NCI-H2196 (cell line): ENCODE data around the gene GMFB.

Experiments
- DNase-seq: peaks from one replicate; lab custom pipeline; 2025; ENCODE audit not compliant: unreplicated experiment; lab: John Stamatoyannopoulos, UW

The GMFB gene

DNA sequence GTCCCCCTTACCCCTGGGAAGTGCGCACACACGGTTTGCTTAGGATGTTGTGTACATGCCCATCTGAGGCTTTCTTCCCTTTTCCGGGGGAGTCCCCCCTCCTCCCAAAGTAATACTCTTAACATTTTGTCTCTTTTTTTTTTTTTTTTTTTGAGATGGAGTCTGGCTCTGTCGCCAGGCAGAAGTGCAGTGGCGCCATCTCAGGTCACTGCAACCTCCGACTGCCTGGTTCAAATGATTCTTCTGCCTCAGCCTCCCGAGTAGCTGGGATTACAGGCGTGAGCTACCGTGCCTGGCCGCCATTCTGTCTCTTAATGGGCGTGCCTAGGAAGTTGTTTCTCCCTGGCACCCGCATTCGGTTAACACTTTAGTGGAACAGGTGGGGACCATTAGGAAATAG, 4.5 kb upstream of the GMFB start:
- DNase-seq: no peak

DNA sequence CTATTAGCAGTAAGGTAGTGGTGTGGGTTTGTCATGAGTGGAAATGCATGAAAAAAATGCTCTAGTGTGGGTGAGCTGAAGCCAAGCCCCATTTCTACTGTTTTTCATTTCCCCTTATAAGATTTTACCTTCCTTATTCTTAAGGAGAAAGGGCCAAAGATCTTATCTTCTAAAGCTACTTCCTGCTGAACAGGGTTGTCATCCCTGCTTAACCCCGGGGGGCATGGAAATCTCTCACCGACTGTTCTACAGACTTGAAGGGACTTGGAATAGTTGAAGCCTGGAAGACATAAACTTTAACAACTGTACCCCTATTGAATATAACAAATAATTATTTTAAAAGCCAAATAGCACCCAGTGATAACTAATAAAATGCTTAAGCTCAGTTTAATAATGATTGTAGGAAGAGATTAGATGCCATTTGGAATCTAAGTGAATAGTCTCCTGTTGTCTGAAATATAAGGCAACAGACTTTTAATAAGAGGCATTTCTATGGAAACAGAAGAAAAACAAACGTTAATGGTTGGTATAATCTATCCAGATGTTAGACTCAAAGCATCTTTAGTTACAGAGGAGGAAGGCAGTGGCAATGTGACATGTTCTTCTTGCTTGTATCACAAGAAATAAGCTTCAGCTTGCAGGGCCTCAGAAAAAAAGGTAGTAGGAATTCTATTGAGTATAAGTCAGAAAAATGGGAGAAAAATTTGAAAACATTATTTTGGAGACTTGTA, 1.8 kb upstream of the GMFB start:
- no peak for DNase-seq

DNA sequence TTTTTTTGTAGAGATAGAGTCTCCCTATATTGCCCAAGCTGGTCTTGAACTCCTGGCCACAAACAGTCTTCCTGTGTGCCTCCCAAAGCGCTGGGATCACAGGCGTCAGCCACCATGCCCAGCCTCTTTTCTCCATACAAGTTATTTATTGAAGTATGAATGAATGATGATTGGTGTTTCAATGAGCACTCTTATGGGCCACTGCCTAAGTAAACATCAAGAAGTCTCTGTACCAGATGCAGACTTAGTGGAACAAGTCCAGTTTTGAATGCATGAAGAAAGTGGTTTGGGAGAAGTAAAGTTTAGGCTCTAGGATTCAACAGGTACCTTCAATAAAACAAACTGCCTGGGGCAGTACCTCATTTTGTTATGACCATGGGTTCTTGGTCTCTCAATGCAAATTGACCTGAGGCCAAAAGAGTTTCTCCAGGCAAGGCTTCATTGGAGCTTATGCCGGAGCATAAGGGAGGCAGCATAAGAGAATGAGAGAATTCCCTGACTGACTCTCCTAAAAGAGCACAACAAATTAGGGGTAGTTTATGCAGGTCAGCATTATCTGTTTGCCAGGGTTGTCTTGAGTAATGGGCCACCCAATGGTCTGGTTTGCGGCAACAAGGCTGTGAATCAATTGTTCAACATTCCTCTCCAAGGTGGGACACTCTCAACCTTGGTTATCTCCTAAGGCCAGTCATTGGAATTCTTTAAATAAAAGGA, 1.1 kb upstream of the GMFB start:
- DNase-seq: no peak

DNA sequence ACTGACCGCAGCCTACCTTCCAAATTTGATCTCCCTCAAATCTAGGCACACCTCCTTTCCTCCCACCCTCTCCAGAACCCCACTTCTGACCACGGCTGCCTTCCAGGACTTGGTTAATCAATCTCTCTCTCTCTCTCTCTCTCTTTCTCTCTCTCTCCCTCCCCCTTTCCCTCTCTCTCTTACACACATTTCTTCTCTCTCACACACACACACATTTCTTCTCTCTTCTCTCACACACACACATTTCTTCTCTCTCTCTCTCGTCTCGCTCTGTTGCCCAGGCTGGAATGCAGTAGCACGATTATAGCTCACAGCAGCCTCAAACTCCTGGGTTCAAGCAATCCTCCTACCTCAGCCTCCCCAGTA, 521 bp upstream of the GMFB start:
- DNase-seq: no peak

DNA sequence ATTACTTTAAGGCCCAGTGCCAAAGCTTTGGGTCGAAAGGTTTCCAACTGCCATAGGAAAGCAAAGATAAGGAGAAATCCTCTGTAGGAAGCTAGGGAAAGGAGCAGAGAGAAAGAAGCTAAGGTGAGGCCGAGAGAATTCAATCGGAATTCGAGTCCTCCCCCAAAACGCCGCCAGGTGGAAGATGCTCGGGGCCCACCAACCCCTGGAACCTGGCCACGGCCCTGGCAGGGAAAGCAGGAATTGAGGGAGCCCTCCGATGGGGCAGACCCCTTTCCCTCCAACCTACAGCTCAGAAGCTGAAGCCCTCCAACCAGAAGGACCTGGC, 498 bp downstream of the GMFB start:
- no peak for DNase-seq

DNA sequence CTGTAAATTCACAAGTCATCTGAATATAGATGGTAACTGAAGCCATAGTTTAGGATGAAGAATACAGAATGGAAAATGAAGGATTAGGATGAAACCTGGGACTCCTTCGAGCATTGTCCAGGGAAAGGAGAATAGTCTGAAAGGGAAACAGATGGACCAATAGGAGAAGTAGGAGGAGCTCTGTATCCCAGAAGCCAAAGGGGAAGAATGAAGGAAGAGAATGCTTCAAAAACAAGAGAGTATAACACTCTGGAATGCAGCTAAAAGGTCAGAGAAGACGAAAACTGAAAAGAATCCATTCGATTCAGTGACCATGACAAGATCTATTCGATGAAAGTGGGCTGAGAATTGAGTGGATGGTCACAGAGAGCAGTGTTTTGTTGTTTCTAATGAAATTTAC, 1.0 kb downstream of the GMFB start:
- peak; percentile 22 for DNase-seq

DNA sequence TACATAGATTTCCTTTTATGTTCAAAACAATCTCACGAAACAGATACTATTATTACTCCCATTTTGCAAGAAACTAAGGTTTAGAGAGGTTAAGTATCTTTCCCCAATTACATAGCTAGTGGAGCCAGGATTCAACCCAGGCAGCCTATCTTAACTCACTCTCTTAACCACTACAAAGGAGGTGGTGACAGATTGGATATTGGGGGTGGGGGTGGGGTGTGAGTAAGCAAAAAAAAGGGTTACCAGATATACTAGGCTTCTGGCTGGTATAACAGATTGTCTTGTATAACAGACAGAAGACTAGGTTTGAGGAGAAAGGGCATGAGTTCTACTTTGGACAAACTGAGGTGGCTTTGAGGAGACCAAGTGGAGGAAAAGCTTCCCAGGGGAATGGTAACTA, 2.1 kb downstream of the GMFB start:
- no peak for DNase-seq

DNA sequence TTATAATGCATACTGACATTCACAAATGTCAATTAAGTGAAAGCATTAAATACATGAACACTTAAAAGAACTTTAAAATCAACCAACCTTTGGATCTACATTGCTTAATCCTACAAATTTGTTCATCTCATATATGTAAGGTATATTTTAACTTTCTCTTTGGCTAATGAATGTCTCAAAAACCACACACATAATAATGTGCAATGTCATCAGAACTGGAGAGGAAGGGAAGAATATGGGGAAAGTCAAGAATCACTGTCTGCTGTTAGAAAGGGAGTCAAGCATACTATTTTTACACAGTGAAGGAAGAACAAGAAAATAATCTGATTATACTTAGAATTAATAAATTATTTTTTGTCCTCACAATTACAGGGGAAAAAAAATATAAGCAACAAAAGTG, 4.9 kb downstream of the GMFB start:
- DNase-seq: no peak

DNA sequence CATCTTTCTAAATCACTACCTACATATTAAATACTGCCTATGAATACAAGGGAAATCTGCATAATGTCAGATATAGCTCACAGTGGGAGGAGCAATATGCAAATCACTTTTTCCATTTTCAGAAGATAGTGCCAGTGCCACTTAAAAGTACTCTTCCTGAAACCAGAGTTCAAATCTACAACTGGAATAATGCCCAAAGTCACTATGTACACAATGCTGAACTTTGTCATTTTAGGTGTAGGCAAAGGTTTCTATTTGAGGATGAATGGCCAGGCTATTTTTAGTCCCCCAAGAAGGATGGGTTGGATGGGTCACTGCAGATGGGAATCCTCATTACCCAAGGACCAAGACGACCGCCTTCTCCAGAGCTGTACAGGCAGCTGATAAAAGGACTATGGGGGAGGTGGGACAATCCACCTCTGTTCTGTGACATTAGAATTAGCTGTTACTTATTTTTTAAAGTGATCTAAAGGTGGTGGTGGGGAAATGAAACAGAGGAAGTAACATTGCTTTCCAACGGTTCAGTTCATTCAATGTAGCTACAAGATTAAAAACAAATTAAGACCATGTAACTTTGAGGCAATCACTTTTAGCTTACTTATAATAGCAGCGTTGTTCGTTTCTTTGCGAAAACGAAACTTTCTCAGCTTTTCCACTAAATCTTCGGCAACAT, 5.6 kb downstream of the GMFB start:
- no peak for DNase-seq

DNA sequence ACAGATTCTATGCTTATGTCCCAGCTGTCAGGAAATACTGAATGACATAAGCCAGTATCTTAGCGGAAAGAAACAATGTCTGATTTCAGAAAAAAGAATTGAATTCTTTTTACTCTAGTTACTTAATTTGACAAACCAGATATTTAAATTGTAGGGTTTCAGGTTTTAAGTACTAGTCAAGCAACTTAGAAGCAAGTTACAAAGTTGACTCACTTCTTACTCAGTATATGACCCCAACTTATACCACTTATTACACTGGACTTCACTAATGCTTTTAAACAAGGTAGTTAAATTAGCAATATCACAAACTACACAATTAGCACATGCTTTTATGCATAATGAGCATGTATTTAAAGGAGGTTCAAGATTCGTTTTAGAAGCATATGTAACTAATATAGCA, 7.1 kb downstream of the GMFB start:
- DNase-seq: no peak

DNA sequence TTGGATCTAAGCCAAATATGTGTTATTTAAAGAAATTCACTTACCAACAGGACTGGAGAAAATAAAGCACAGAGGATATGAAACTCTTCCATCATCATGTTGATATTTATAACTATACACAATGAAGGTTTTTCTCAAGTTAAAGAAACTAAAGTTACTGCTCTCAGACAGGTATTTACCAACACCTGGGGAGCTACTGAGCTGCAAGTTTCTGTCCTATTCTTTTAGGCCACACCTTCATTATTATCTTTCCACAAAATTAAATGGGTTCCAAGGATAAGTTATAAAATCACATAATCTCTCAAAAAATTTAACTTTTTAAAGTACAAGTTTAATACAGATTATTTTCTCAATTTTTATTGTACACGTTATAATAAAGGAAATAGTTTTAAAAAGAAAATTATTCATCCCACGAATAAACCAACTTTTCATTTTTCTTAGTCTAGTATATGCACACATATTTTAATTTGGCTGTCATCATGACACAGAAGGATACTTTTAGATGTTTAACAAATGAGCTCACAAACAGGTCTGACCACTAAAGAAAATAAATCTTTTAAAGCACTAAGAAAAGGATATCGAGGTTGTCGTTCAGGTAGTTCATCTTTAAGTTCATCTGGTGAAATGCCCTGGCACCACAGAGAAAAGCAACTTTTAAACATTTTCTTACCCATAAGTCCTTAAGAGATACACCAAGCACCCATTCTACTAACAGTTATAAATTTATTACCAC, 7.8 kb downstream of the GMFB start:
- no peak for DNase-seq

DNA sequence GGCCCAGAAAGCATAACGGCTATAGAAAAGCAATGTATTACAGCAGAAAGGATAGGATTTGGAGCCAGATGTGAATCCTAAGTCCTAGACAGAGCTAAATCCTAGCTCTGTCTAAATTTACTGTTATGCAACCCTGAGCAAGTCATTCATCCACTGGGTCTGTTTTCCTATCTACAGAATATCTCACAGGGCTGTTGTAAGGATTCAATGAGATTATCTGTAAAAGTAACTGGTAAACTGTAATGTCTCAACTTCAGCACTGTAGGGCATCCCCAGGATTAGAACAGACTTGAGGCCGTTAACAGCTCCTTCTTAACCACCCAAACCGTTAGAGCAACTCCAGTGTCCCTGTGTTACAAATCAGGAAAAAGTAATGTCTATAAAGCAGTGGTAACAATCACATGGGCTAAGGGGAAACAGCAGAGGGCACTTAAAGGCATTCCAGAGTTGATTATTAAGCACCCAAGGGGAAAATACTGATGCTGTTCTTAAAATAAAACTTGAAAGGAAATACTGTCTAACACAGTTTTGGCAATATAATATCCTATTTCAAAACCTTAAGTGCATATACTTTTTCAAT, 10.1 kb downstream of the GMFB start:
- no peak for DNase-seq

DNA sequence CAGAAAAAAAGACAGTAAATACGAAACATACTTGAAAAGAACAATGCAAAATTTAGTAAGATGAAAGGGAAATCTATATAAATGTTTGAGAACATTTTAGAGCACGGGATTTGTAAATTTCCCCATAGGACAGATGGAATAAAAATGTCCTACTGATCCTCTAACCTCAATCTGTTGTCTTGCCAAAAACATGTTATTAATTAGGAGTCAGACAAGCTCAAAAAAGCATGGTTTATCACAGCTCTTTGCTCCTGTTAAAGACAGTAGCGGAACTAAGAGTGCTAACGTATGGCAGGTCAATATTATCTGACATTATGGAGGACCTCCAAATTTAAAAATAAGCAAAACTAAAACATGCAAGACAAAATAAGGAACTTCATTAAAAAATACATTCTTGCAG, 12.9 kb downstream of the GMFB start:
- DNase-seq: no peak

DNA sequence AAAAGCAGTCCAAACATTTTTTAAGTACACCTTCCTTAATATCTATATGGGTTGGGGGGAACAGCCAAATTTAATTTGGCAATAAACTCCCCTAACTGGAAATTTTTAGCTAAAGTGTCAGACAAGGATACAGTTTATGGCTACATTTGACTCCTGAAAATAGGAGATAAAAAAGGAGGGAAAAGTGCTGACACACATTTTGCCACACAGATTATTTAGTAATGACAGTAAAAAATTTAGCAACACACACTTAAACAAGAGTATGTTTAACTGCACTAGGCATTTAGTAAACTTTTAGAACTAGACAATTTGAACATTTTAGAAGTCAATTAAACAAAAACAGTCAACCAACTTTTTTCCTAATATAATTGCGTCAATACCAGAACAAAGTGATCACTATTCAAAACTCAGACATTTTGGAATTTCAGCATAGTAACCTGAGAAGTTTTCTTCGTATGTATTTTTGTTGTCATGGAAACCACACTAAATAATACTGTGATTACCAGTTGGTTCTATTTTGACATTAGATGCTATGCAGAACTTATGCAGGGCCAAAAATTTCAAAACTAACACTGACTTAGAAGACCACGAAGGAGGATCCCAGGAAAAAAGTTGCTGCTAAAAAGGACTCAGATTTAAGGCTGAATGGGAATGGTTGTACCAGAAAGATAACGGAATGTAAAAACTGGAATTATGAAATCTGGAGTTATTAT, 13.4 kb downstream of the GMFB start:
- no peak for DNase-seq

DNA sequence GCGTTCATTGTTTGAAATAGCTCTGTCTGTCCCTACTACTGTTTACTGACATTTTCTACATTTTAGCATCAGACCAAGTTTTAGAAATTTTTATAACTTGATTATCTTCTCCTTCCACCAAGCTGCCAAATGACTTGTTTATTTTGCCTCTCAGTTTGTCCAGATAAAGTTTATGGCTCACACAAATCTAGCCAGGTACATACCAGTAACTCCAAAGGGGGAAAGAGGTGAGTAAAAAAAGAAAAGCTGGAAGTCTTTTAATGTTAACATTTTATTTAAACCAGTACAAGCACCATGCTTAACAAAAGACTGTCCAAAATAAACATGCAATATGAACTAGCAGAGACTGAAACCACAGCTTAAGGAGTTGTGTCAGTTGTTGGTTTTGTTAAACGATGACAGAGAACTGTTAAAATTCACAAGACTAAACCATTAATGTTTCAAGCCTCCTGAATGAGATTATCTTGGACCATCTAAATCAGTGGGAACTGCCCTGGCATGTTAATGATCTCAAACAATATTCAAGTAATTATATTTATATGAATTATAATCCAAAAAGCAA, 14.5 kb downstream of the GMFB start:
- no peak for DNase-seq

DNA sequence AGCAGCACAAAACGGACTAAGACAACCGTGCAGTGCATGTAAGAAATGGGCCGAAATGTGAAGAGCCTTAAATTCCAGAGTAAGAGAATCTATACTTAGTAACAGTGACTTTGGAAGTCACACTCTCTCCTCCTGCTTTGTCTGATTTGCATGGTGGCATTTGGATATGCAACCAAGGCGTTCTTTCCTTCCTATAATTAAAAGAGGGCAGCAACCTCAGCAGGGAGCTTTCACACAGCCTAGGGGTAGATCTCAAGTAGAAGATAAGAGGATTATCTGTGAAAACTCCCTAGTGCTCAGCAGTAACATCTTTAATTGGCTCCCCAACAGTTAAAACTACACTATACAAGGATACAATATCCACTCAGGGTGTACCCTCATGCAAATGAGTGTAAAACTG, 16.5 kb downstream of the GMFB start:
- DNase-seq: no peak

DNA sequence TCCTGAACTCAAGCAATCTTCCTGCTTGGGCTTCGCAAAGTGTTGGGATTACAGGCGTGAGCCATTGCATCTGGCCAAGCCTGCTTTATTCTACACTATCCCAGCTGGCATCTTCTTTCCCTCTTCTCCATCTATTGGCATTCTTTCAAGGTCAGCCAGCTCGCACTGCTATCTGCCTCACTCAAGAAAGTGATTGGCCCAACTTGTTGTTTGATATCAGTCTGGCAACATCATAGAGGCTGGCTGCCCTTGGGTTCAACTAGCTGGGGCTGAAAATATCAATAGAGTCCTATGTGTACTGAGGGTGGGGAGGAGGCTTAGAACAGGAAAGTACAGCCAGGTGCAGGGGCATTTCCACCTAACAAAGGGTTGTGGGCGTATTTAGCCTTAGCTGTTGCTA, 17.1 kb downstream of the GMFB start:
- no peak for DNase-seq

DNA sequence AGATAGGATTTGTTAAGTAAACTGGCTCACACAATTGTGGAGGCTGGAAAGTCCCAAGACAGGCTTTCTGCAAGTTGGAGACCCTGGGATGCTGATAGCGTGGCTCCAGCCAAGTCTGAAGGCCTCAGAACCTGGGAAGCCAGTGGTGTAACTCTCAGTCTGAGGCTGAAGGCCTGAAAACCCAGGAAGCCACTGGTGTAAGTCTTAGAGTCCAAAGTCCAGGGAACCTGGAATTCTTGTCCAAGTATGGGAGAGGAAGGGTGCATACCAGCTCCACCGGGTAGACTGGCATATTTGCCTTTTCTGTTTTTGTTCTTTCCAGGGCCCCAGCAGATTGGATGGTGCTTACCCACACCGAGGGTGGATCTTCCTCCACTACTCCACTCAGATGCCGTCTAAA, 18.1 kb downstream of the GMFB start:
- no peak for DNase-seq

DNA sequence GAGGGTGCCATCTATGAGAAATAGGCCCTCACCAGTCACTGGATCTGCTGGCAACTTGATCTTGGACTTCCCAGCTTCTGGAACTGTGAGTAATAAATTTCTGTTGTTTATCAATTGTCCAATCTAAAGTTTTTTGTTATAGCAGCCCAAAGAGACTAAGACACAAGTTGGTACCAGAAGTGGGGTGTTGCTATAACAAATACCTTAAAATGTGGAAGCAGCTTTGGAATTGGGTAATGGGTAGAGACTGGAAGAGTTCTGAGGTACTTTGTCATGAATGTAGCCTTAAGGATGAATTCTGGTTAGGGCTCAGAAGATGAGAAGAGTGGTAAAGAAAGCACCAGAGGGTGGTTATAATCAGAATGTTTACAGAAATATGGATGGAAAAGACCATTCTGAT, 21.5 kb downstream of the GMFB start:
- DNase-seq: no peak

DNA sequence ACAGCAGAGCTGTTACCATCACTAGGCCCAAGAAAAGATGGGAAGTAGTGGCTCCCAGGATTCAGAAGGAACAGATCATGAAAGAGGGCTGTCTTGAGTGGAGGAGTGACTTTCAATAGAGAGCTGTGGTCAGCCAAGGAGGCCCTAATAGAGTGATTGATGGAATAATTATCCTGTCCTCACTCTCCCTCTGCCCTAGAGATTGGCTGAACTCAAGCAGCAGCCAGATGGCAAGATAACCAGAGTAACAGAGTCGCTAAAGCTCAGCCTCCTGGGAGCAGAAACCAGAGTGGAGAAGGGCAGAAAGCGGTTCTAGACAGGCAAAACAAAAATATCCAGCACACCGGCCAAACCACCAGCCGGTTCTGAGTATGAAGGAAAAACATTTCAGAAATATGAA, 23.1 kb downstream of the GMFB start:
- no peak for DNase-seq

DNA sequence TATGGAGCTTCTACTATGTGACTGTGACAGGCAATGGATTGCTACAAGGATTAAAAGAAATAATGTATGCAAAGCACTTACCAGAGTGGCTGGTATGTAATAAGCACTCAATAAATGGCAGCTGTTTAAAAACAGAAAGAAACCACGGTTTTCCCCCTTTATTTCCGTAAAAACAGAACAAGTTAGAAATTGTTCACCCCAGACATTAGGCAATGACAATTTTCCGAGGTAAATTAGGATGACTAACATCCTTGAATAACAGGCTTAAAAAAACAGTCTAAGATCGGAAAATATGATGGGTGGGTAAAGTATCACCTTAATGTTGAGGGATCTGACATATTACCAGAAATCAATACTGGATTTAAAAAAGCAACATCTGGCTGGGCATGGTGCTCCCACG, 26.7 kb downstream of the GMFB start:
- no peak for DNase-seq
